HT1080 (cell line): ENCODE results near the gene MACROD2. TPM values are rescaled to one million over a fixed set of nuclear protein-coding genes. Genes with fewer than 3 reads are reported as not detected.

ENCODE experiments used
- DNase-seq: peaks from one replicate; pipeline ENCODE4 v3.0.0-alpha.2; 2015; ENCODE audit warnings: low read depth
- total RNA-seq: library from RNA; depleted of rRNA; stranded (reverse); fragments of >200 nt; shearing (Covaris generic); gene quantifications from 2 replicates; pipeline ENCODE4 v1.2.3, GENCODE V29; 2014

Gene MACROD2
- total RNA-seq, 1 experiment from 2014 or later = 1.2 TPM

DNA sequence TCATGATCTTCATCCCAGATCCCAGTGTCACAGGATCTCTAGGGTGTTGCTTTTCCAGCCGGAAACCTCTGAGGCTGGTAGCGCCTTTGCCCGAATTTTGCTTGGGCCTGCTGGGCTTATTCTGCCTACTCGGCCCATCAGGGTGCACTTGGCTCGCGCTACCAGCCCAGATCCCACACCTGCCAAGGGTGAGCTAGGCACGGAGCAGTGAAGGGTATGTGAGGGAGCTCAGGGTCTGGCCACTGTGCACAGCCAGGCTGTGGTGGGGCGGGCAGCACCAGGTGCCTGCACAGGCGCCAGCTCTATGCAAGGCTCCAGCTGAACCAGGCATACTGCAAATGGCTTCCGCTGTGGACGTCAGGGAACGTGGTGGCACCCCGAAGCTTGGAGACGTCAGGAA, 1035.5 kb downstream of the MACROD2 start:
- no peak for DNase-seq

DNA sequence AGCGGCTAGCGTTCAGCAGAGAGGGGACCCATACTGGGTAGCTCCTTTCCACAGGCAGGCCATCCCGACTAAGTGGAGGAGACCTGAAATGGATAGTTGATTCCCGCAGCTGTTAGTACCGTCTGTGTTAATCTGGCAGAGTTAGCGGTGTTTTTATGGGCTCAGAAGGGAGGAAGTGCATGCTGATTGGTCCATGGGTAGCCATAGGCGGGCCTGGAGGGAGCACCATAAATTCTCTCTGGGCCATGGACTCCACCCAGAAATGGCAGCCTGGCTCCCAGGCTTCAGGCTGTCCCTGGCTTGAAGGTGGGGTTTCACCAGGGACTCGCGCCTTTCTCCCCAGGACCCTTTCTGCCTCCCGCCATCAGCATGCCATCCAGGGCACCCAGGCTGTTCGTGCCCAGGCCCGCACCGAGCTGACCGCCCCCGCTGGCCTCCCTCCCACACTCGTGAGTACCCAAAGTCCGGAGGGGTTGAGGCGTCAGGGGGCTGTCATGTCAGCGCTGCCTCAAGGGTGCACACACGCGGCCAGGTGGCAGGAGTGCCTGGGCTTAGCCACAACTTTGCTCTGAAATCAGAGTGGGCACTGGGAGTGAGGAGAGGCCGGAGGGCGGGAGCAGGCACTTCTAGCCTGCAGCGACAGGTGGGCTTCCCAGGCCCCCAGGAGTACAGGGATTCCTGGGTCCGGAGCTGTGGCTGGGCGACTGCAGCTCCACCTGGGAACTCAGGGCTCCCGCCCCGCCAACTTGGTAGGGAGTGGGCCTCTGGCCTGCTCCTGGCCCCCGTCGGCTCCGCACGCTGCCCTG, 1036.4 kb downstream of the MACROD2 start:
- no peak for DNase-seq

DNA sequence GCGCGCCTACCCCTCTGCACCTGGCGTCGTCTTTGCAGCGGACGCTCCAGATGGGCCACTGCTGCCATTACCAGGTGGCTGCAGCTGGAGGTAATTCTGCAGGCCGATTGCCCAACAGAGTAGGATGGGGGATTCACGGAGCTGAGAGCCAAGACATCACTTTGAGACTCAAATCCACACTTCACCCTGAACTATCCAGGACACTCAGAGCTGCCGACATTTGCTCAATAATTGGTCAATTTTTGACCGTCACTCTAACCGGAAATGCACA, 1037.0 kb downstream of the MACROD2 start:
- no peak for DNase-seq

DNA sequence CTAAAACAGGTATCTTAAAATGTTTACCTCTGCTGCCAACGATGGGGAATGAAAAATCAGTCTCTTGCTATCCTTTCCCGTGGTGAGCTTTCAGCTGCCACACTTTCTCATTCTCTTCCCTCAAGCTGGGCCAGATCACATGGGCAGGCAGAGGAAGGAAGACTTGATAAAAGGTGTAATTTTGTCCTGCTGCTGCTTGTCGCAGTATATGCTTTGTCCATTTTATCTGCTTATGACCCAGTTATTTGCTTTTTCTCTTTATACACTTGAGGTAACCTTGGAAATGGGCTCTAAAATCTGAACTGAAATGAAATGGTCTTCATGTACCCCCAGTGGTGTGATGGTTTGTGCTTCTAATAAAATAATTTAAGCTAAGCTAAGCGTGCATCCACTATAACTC, 1038.0 kb downstream of the MACROD2 start:
- DNase-seq = no peak

DNA sequence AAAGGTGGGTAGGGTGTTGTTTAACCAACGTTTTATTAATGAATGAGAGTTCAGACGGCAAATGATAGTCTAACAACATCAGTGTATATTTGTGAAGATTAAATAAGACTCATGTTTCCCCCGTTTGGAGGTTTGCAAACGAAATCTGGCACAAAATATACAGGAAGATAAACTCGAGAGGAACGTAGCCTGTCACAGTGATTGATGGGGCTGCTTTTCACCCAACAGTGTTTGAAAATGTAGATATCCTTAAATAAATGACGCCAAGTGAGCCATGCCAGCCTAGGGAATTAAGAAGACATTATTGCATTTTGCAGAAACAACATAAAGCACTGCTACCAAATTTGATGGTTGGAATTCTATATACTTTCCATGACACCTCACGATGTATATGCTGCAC, 1038.6 kb downstream of the MACROD2 start:
- DNase-seq = no peak

DNA sequence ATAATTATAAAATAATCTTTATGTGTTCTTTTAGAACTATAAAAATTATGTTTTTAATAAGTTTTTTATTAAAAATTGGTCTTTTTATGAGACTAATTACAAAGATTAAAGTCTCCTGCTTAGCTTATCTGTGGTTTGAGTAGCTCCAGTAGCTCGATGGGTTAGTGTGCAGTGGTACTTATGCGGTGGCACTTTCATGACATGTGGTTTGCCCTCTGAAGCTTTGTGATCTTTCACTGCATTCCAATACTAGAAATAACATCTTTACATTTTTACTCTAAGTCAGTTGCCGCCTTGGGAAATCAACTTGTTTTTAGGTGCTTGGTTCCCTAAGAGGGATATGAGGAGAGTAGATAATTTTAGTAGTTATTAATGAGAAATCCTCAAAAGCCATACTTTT, 1041.6 kb downstream of the MACROD2 start:
- no peak for DNase-seq

DNA sequence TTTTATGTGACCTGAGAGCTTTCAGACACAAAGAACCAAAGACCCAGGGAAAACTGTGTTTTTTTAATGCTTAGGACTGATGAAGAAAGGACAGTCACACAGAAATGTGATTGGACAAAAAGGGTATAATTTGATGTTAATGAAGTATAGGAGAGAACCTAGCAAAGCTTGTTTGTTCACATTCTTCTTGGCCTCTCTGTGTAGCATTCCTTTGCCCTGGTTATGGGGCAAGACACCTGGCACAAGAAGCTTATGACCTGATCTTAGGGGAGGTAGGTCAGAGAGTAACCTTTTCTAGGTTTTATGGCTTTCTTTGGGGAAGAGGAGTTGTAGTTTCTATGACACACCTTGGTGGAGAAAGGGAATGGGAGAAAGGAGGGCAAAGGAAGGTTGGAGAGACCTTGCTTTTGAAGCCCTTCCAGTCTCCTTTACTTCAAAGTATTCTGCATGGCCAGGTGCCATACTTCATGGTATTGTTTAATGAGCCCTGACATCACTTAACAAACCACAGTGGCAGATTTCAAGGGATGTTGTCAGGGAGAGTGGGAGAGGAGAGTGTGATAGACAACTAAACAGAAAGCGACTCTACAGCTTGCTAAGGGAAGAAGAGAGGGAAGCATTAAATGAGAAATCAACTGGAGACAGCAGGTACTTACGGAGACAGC, 1043.9 kb downstream of the MACROD2 start:
- no peak for DNase-seq

DNA sequence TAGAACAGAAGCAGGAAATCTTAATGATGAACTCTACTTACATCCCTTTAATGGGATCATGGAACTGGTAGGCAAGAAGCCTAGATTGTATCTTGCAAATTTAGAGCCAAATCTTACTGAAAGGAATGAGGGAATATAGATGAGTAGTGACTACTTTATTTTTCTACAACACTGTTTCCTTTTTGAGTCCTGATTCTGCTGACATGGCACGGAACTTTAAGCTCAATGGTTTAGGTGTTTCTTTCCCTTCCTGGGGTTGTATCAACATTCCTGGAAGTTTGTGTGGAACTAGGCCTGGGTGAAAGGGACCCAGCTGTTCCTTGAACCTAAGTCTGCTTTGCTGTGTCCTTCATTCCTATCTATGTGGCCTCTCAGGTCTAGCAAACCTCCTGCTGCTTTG, 1047.4 kb downstream of the MACROD2 start:
- DNase-seq = no peak

DNA sequence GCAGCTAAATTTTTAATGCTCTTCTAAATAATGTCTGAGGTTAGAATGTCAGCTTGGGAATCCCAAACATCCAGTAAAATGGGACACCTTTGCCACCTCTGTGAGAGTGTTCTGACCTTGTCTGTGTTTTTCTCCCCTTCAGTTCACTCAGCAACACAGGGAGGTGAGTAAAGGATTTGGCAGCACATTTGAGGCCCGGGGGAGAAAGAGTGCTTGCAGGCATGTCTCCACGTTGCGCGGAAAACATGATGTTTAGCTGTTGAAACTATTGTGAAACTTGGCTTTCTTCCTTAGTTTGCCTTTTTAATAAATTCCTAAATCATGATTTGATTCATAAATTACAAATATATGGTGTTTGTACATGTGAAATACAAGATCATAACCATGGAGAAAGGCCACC, 1049.9 kb downstream of the MACROD2 start:
- DNase-seq = no peak

DNA sequence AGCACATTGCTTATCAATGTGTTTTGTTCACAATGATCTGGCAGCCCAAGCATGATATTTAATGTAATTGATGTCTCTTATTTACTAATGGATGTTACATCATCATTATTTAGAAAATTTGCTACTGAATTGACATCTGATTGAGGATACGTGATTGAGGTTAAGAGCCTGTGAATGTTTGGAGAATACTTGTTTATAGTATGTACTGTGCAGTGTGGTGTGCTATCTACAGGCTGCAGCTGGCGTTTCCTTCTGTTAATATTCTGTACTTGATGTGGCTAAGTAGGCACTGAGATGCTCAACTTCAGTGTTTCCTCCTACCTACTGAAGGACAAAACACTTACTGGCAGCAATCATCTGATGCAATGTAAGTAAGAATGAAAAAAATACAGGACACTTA, 1051.7 kb downstream of the MACROD2 start:
- no peak for DNase-seq

DNA sequence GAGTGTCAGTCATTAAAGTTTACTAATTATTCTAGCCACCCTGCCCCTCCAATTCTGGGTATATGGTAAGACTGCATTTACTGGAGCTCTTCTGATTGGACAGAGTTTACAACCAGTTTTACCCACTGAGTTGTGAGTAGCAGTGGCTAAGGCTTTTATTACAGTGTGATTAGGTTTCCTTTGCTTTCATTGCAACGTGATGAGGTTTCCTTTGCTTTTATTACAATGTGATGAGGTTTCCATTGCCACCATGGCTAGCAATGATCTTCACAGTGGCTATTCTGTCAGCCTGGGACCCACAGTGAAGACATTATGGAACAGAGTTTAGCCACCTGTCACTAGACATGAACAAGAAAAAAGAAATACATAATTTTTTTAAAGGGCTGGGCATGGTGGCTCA, 1052.3 kb downstream of the MACROD2 start:
- no peak for DNase-seq

DNA sequence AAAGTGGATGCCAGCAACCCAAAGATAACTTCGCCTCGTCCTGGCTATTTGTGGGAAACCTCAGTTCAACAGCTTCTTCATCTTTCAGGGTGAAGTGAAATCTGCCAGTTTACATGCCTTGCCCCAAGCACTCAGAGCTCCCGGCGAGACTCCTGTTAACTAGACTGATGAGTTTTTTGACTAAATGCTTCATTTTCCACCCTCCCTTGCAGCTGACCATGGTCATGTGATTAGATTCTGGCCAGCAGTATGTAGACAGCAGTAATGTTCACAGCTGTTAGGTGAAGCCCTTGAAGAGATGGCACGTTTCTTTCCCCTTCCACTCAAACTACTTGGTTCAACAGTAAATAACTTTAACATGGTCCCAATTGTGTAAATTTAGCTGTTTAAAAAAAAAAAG, 1060.9 kb downstream of the MACROD2 start:
- DNase-seq = no peak

DNA sequence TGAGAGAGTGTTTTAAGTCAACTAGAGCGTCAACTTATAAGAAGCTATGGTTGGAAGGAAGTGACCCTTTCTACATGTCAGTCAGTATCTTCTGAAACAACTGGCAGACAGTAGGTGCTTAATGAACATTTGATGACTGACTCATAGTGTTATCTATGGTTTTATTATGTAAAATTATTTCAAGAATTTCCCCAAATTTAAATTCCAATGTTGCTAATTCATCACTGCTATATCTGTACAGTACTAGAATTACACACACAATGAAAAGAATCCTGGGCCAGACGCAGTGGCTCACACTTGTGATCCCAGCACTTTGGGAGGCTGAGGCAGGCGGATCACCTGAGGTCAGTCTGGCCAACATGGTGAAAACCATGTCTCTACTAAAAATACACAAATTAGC, 1063.5 kb downstream of the MACROD2 start:
- DNase-seq = no peak

DNA sequence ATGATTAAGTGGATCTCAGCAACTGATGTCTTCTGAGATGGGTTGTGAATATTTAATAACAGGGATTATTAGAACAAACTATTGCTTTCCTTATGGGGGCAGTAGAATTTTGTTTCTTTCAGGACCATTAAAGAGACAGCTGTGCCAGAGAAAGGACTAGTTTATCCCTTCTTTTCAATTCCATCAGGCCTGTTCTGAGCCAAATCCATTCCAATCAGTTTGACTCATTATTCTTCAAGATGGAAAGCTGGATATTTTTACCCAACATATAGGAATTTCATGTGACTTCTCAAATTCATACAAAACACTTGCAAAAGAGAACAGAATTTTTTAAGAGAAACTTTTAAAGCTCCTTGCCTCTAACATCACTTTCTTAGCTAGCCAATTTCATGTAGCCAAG, 1064.1 kb downstream of the MACROD2 start:
- no peak for DNase-seq

DNA sequence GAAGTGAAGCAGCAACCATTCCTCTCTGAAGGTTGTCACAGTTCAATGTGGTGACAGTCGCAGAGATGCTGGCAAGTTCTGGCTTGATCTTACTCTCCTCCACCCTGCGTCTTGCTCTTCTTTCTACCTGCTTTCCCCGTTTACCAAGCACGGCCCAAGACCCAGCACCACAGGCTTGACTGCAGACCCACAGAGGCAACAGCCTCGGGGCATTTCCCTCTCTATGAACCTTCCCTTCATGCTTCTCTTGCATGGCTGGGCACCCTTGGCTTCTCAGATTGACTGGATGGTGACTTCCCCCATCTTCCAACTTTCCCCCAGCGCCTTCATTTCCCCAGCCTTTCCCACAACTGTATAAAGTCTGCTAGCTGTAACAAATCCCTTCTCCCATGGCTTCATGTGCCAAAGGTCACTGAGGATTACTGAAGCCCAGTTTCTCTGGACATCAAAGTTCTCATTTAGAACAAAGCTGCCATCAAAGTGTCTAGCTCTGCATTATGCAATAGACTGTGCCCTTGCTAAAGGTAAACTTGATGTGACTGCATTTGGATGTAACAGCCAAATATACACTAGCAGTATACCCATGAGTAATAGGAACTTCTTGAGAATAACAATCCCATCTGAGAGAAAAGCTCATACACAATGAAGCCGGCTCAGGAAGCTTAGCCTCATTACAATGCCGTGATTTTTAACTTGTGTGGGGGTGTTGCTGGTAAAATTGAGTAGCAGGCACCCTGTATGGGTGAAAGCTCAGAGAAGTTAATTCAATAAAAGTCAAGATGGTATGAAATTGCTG, 1065.1 kb downstream of the MACROD2 start:
- no peak for DNase-seq

DNA sequence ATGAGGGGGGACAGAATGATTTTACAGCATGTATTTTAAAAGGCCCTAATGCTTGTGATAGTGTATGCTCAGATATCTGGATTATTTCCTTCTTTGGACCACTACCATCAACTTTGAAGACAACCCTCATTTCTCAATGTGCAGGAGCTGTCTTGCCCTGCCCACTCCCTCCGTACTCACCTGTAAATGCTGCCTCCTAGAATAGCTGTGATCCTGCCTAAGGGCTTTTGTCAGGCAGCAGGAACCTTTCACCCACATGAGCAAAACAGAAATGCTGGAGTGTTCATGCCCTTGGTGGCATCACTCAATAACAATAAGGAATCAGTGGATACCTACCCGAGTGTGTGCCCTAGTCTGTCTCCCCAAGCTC, 1065.7 kb downstream of the MACROD2 start:
- DNase-seq = no peak

DNA sequence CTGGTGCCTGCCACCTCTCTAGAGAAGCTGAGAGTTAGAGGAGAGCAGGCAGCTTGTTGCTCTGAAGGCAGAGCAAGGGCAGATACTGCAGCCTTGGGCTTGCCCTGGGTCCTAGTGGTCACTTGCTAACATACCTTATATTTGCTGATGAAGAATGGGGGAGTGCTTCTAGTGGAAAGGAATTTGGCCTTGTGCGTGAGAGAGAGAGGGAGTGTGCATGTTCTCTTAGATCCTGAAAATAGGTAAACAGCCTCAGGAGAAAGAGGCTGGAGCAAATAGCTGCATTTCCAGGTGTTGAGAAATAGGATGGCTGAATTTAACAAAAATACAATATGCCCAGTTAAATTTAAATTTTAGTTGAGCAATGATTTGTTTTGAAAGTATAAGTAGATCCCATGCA, 1066.6 kb downstream of the MACROD2 start:
- DNase-seq = no peak

DNA sequence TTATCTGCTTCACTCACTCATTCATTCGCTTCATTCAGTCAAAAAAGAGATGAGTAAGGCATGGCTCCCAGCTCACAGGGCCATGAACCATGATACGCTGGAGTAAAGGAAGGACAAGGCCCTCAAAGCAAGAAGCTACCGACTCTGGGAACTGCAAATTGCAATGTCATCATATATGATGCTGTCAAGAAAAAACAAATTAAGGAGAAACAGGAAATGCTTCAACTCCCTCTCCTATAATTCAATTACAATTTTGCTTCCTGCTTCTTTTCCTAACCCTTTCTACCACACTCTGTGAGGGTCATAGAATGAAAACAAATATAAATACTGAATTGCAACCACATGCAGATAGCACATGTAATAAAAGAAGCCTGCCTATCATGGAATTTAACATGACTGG, 1067.8 kb downstream of the MACROD2 start:
- no peak for DNase-seq

DNA sequence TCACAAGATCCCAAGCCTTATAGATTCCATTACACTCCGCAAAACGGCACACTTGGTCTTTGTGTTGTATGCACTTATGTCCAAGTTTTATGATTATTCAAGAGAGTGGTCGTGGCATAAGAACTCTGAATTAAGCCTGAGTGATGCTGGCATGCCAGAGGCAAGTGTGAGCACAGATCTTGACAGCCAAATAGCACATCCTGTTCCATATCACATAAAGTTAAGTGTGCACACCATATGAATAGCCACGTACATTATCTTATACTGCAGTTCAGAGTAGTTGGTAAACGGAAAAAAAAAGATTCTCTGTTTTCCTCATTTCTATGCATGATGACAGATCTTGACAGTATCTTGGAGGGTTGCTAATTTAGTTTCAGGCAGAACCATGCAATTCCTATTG, 1069.4 kb downstream of the MACROD2 start:
- no peak for DNase-seq

DNA sequence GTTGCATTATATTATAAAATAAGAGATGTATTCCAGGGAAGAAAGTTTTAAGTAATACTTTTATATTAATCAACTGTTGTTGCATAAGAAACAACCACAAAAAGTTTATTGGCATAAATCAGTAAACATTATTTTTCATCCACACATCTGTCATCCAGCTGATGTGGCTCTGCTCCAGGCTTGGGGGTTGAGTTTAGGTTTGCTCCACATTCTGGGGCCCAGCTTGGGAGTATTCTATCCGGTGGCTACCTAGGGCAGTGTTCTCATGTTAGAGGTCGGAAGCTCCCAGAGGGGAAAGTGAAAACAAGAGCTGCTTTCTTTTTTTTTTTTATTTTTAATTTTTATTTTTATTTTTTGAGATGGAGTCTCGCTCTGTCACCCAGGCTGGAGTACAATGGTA, 1070.5 kb downstream of the MACROD2 start:
- no peak for DNase-seq

DNA sequence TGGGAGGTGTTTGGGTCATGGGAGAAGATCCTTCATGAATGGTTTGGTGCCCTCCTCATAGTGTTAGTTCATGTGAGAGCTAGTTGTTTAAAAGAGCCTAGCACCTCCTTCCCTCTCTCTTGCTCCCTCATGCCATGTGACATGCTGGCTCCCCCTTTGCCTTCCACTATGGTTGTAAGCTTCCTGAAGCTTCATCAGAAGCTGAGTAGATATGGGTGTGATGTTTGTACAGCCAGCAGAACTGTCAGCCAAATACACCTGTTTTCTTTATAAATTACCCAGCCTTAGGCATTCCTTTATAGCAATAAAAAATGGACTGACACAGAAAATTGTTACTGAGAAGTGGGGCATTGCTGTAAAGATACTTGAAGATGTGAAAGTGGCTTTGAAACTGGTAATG, 1073.2 kb downstream of the MACROD2 start:
- no peak for DNase-seq

DNA sequence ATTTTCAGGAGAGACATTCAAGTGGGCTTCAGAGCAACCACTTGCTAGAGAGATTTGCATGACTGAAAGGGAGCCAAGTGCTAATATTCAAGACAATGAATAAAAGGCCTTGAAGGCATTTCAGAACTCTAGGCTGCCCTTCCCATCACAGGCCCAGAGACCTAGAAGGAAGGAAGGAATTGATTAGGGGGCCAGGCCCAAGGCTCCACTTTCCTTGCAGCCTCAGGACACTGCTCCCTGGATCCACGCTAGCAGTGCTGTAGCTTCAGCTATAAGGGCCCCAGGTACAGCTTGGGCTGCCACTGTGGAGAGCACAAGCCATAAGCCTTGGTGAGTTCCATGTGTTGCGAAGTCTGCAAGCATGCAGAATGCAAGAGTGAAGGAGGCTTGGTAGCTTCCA, 1074.0 kb downstream of the MACROD2 start:
- no peak for DNase-seq
